ENCODE measurements around the gene HADHB.
A peak's percentile ranks its signal among the peaks of the same experiment; 100 is the strongest.

The HADHB gene

DNA sequence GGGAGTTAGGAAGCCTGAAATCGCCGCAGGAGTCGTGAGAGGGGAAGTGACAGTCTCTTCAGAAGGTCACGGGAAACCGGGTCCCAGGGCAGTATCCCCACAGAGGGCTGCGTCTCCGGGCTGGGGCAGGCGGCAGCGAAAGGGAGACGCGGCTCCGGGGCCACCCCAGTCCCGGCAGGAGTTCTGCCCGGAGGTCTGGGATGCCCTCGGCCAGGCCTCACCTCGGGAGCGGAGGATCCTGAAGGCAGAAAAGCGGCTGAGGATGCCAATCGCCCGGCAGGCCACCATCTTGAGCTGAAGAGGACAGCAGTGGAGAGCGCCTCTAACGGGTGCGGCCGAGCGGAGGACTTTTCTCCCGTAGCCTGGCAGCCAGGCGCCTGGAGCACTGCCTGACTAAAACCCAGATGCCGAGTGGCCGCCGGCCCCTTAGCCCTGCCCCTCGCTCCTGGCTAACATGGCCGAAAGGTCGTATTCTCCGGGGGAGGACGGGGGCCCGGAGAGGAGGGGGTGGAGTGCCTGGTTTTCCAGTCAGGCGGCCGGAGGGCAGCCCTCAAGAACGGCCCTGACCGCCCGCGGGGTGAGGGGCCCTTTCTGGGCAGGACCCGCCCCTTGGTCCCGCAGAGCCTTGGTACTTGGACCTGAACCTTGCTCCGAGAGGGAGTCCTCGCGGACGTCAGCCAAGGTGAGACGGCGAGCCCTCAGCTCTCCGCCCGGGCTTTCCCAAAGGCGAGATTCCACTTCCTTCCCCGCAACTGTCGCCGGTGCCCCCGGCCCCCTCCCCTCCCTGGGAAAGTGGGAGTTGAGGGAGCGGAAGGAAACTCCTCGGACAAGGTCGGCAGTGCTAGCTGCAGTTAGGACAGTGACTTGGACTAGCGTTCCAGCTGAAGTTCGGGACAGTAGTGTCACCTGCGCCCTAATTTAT lies at the start of gene HADHB, which contains the start of gene HADHA:
Gene HADHB, plus strand, starts transcription at position 631 of the 922 bp plus-strand sequence. CDS start 9,316 bp downstream, outside the sequence.
Gene HADHA, minus strand, starts transcription at position 324 of the 922 bp plus-strand sequence. Its CDS starts 36 bp downstream, at position 288.
- DNase-seq (ENCODE audit: low spot score), result peak; percentile 81

DNA sequence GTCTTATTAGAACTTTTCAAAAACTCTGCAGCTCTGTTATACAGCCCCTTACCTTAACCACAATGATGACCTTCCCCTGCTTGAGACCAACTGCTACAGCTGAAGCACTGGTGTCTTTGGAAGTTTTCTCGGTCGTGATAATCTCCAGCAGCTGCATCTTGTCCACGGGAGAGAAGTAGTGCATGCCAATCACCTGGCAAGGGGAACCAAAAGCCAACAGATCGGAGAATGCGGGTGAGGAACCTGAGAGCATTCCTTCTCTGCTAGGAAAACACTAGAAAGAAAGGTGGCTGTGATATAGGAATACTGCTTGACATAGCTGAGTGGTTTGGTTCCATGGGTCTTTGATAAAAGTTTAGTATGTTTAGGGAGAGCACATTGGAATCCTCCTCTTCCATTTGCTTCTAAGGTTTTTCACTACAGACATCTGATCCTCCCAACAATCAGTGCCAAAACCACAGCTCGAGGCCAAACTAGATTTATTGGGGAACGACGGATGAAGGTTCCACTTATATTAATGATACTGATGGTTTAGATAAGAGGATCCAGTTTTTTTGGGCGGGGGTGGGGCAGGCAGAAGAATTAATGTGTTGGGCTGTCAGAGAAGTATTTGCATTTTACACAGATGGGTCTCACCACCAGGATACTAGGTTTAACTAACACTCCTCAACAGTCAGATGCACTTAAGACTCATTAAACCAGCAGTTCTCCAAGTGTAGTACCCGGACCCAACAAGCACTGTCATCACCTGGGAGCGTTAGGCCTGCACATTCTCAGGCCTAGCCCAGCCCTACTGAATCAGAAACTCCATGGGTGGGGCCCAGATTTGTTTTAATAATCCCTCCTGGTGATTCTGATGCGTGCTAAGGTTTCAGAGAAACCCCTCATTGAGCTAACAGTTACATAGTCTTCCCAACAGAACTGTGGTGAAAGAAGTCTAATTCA lies 49.4 kb upstream of the HADHB start:
- no peak for DNase-seq (ENCODE audit: low spot score)

DNA sequence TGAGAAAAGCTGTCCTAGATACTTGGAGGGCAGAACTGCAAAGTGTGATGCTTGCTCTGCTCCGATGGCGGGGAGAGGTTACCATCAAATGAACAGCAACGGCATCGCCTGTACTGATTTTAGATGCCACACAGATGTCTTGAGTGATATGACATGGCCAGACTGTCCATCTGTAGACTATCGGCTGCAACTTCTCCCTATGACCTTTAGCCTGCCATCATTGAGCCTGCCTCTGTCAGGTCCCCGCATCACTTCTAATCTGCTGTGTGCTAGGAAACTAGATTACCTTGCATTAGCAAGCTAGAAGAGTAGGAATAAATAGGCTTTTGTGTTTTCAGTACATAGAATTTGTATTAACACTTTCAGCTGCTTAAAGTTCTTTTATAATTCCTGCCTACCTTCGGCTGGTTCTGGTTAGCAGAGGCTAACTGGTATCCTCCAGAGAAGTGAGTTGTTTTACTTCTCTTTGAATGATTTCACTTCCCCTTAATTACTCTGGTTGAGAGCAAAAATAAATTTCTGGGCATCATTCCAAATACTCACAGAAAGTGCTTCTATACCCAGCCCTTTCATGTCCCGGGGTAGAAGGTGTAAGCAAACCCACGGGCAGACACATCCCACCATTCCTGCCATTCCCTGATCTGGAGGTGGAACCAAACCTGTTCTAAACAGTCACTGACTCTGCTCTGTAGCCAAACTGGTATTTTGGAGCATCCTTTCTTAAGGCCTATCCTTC lies 47.9 kb upstream of the HADHB start:
- no peak for DNase-seq (ENCODE audit: low spot score)

DNA sequence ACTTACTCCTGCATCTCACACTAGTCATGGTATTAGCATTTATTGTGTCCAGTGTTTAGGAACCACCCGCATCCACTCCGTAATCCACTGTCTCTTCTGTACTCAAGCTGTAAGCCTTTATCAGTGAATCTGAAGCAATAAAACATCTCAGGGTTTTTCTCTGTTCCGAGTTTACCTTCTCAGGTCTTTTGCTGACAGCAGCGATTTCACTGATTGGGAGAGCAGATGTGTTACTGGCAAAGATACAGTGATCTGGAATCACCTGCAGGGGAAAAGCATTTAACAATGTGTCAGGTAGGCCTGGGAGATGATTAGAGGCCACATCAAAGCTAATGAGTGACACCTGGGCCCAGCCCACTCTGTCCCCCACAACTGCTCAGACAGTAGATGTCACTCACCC lies 47.2 kb upstream of the HADHB start:
- DNase-seq (ENCODE audit: low spot score), result no peak

DNA sequence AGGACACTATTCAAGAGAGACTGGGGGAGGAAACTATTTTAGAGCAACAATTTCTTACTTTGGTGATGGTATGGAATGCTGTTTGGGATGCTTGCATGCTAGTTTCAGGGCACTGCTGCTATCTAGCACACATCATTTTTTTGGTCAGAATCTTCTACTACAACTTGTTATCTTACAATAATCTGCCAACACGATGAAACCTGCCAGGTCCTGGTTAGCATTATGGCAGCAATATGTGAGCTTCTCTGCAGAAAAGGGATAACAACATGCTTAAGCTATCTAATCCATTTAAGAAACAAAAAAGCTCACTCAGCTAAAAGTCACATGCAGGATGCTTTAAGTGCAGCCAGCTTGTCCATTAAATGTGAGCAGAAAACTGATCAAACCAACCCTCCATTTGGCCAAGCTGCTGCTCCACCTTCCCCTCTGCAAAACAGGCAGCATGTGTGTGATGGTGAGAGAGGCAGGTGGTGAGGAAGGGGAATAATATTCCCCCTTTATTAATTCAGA lies 41.7 kb upstream of the HADHB start:
- DNase-seq (ENCODE audit: low spot score), result no peak

DNA sequence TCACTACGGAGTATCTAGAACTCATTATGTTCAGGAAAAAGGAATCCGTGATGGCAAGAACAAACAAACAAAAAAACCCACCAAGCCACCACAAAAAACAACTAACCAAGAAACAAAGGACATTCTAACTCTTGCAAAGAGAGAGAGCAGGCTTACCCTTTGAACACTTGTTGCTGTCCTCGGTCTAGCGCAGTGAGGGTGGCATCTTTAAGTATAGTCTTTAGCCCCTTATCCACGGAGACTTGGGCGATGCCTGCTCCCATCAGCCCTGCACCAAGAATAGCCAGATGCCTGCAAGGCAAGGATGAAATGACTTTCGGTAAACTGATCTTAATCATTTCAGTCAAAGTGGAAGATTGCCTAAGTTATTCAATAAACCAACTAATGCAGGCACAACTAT lies 40.8 kb upstream of the HADHB start:
- no peak for DNase-seq (ENCODE audit: low spot score)

DNA sequence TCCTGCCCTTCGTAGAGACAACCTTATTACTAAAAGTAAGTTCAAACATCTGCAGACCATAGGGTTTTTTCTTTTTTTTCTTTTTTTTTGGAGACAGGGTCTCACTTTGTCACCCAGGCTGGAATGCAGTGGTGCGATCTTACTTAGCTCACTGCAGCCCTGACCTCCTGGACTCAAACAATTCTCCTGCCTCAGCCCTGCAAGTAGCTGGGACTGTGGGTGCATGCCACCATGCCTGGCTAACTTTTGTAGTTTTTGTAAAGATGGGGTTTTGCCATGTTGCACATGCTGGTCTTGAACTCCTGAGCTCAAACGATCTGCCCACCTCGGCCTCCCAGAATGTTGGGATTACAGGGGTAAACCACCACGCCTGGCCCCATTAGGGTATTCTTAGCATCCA lies 32.7 kb upstream of the HADHB start:
- no peak for DNase-seq (ENCODE audit: low spot score)

DNA sequence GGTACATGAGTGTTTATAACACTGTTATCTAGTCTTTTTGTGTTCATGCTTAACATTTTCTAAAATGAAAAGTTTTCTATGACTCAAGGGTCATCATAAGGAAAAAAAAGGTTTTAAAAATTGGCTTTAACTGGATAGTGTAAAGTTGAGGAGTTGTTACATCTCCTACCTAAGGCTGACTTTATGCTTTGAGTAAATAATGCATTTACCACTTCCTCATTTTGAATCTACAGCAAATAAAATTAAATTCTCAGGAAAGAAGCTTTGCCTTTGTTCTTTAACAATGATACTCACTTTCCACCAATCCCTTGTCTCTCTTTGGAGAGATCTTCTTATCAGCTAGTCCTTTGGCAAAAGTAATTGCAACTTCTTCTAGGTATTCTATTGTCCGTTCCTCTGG lies 30.0 kb upstream of the HADHB start:
- DNase-seq (ENCODE audit: low spot score), result no peak

DNA sequence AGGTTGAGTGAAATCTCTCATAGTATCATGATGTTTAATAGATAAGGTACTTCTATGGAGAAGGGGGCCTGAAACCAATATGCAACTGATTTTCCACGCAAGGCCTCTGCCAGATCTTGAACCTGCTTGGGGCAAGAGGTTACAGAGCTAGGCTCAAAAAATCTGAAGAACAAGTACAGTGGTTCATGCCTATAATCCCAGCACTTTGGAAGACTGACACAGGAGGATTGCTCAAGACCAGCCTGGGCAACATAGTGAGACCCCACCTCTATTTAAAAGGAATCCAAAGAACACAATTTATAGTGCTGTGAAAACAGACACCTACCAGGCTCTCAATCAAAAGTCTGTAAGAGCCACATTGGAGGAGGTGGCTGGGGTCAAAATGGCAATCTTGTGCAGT lies 28.9 kb upstream of the HADHB start:
- DNase-seq (ENCODE audit: low spot score), result no peak

DNA sequence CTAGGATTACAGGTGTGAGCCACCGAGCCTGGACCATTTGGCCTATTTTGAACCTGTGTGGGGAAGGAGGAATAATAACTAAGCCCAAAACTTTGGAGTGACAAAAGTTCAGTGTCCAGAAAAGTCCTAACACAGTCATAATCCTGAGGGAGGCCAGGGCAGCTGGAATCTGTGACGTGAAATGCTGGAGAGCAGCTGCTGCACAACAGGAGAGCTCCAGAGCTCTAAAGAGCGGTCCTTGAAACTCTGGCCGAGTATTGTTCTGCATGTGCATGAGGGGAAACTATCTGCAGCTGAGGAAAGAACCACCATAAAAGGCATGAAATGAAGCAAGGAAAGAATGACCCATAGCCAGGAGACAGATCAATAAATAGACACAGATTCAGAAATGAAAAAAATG lies 28.2 kb upstream of the HADHB start:
- DNase-seq (ENCODE audit: low spot score), result no peak

DNA sequence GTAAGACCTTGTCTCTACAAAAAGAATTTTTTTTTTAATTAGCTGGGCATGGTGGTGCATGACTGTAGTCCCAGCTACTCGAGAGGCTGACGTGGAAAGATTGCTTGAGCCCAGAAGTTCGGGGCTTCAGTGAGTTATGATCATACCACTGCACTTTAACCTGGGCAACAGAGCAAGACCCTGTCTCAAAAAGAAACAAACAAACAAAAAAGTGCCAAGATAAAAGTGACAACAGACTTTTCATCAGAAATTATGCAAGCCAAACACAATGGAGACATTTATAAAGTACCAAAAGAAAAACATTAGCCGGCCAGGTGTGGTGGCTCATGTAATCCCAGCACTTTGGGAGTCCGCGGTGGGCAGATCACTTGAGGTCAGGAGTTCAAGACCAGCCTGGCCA lies 27.0 kb upstream of the HADHB start:
- no peak for DNase-seq (ENCODE audit: low spot score)

DNA sequence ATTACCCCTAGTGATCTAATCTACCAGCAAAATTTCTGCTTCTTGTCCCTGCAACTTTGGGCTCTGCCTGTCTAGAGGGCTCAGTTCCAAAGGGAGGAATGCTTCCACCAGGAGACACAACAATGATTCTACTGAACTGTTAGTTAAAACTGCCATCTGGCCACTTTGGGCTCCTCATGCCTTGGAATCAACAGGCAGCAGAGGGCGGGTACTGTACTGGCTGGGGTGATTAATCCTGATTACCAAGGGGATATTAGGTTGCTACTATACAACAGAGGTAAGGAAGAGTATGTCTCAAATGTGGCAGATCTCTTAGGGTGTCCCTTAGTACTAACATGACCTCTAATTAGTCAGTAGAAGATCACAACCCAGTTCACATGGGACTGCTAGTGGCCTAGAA lies 21.7 kb upstream of the HADHB start:
- DNase-seq (ENCODE audit: low spot score), result no peak

DNA sequence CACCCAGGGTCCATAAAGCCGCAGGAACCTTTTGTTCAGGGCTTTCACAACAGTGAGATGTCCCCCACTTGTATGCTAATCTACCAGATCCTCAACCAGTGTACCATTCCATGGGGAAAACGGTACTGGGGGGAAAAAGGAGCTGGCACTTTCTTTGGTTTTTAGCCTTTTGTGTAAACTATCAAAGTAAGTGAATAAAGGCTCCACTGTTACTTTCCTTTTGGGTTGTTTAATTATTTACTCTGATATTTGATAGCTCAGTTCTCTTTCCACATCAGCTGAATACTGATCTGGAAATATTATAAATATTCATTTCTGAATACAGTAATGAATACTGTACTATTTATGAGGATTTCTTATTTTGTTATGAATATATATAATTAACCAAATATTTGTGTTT lies 20.6 kb upstream of the HADHB start:
- DNase-seq (ENCODE audit: low spot score), result no peak

DNA sequence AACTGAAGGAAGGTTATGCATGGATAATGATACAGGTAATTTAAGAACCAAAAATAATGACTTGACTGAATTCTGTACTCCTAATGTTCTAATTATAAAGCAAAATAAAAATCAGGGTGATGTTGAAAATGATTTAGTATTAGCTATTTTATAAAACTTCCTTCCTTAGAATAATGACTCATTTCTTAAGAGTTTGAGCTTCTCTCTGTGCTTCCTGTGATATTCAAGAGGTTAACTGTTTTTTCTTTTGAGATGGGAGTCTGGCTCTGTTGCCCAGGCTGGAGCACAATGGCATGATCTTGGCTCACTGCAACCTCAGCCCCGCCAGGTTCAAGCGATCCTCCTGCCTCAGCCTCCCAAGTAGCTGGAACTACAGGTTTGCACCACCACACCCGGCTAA lies 15.1 kb upstream of the HADHB start:
- no peak for DNase-seq (ENCODE audit: low spot score)

DNA sequence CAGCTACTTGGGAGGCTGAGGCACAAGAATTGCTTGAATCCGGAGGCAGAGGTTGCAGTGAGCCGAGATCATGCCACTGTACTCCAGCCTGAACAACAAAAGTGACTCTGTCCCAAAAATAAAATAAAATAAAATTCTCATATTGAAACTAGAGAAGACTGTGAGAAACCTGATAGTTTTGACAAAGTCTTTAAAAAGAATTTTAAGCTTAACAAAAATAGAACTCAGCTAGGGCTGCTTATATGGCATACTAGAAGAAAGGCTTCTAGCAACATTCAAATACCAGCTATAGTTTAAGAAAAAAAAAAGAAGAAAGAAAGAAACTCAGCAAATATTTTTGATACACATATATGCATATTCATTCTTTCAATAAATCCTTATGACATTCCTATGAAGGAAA lies 13.9 kb upstream of the HADHB start:
- DNase-seq (ENCODE audit: low spot score), result no peak

DNA sequence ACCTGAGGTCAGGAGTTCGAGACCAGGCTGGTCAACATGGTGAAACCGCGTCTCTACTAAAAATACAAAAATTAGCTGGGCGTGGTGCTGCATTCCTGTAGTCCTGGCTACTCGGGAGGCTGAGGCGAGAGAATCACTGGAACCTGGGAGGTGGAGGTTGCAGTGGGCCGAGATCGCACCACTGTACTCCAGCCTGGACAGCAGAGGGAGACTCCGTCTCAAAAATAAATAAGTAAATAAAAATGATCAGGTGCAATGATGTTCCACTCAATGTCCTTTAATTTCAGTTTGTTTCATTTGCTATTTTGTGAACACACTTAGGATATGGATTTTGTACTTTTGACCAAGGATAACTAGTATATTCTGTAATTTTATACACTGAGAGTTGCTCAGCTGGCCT lies 9.7 kb upstream of the HADHB start:
- DNase-seq (ENCODE audit: low spot score), result no peak

DNA sequence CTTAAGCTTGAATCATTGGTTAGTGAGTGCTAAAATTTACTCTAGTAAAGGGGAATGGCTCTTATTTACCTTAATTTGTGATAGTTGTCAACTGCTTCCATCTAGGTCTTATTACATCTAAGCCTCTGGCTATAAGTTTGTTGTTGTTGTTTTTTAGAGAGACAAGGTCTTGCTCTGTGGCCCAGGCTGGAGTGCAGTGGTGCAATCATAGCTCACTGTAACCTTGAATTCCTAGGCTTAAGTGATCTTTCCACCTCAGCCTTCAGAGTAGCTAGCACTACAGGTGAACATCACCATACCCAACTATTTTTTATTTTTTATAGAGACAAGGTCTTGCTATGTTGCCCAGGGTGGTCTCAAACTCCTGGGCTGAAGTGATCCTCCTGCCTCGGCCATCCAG lies 6.9 kb upstream of the HADHB start:
- DNase-seq (ENCODE audit: low spot score), result no peak

DNA sequence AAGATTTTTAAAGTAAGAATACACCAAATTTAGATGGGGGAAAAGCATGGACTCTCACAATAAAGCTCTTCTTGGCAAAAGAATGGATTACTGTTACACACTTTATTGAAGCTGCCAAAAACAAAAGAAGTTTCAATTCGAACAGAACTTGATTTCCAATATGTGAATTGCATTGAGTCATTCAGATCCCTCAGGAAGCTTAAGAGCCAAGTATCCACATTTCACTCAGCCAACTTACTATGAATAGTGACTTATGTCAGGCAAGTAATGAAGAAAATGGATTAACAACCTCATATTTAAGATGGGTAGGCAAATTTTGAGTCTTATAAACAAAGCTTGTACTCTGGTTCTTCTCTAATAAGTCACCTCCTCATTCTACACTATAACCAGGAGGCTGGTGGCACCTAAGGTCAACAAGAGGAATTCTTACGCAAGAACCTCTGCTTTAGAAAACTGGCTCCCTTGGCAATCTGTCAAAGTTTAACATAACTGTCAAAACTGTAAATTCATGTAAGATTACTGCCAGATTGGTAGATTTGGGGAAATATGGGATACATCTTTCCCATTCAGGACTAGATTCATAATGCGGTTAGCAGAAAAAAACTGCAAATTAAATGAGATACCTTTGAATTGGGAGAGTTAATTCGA lies 6.3 kb upstream of the HADHB start:
- no peak for DNase-seq (ENCODE audit: low spot score)

DNA sequence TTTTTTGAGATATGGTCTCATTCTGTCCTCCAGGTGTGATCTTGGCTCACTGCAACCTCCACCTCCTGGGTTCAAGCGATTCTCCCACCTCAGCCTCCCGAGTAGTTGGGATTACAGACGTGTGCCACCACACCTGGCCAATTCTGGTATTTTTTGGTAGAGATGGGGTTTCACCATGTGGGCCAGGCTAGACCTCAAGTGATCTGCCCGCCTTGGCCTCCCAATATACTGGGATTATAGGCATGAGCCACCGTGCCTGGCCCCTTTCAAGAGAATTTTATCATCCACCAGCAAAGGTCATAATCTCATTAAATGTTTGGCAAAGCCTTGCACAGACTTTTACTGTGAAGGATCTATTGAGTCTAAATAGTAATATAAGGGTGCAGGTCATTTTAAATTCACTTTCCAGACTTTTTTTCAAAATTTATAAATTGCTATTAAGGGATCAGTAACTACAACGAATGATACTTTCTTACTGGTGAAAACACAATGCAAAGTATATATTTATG lies 2.8 kb upstream of the HADHB start:
- DNase-seq (ENCODE audit: low spot score), result no peak

DNA sequence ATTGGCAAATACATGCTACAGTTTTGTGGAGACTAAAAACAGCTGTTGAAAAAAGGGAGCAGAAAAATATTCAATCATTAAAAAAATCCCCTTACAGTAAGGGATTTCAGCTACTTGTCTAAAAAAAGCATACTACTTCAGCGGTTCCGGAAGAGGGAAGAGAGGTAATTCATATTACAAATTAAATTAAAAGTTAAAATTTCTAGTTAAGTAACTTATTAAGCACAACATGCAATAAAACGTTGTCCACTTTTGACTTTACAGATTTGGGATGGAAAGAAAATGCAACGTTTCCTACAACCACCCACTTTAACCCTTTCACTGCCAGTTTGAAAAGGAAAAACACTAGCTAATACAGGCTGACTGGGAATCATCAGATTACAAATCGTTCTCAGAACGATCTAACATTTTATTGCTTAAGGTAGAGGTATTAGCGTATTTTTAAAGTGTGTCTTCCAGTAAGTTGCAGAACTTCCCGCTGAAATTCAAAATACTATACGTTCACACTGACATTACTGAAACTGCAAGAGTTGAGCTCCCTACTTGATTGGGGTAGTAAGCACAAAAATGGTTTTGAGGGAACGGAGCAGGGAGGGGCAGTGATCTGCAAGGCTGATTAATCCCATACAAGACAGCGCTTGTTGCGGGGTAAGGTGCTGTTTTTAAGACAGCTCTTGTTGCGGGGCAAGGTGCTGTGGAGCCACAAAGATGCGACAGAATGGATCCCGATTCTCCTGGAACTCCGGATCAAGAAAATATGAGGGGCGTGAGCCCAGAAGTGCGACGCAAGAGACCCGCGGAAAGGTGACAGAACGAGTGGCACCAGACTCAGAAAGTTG lies 1.1 kb upstream of the HADHB start:
- no peak for DNase-seq (ENCODE audit: low spot score)

Data from CD4-positive, alpha-beta T cell treated with Interleukin-15 for 4 hours (primary cell).